Measurements from ENCODE around the gene KLHL42.
"Not testable (repeated sequence)": the region's sequence is repeated elsewhere in the genome, so short reads cannot be mapped to it uniquely, and the experiment has no call there.

Gene KLHL42

DNA sequence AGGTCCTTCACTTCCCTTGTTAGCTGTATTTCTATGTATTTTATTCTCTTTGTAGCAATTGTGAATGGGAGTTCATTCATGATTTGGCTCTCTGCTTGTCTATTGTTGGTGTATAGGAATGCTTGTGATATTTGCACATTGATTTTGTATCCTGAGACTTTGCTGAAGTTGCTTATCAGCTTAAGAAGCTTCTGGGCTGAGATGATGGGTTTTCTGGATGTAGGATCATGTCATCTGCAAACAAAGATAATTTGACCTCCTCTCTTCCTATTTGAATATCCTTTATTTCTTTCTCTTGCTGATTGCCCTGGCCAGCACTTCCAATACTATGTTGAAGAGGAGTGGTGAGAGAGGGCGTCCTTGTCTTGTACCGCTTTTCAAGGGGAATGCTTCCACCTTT lies 67.3 kb downstream of the KLHL42 start:
- H3K36me3 ChIP-seq (ENCODE audit: control insufficient read depth in 4 of 4, insufficient read depth in 4 of 4, low read length in 3 of 4); H3K27ac ChIP-seq (ENCODE audit: insufficient read depth in 1 of 2, low read depth in 1 of 2, low read length in 2 of 2, poor library complexity in 1 of 2, severe bottlenecking in 2 of 2); POLR2A ChIA-PET; H3K4me1 ChIP-seq (ENCODE audit: control extremely low read depth in 1 of 4, control insufficient read depth in 4 of 4, insufficient read depth in 4 of 4, low read length in 3 of 4); DNase-seq; H3K9me3 ChIP-seq (ENCODE audit: control extremely low read depth in 1 of 5, control insufficient read depth in 4 of 5, insufficient read depth in 2 of 5, low read depth in 1 of 5, low read length in 4 of 5); H3K27me3 ChIP-seq (replicated peaks in 2 of 5; ENCODE audit: control insufficient read depth in 4 of 5, insufficient read depth in 5 of 5, low read length in 4 of 5); H3K4me3 ChIP-seq (ENCODE audit: control insufficient read depth in 1 of 7, extremely low read depth in 1 of 7, insufficient read depth in 4 of 7, low read depth in 2 of 7, low read length in 6 of 7); CTCF ChIA-PET: not testable (repeated sequence)
- WGBS (ENCODE audit: insufficient coverage) = 100% methylated on average over 1 of the region's 2 CpGs

DNA sequence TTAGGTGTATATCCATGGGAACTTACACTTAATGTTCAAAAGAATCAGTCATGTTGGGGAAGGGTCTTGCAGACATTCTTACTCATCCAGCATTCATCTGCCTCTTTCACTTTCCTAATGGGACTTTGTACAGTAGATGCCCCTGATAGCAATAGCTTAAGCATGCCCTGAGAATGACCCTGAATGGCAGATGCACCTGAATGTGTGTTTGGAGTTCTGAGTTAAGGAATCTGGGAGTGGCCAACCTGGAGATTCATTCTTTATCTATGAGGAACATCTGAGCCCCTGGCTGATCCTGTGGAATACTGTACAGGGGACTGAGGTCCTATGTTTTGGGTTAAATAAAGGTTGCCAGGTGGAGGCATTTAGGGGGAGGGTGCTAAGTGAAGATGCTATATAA lies 71.3 kb downstream of the KLHL42 start:
- DNase-seq = no peak
- Histone ChIP-seq H3K36me3 (ENCODE audit: control insufficient read depth in 4 of 4, insufficient read depth in 4 of 4, low read length in 3 of 4) (no peaks in the 10 kb centered on the region), H3K27me3 (replicated peaks in 2 of 5; ENCODE audit: control insufficient read depth in 4 of 5, insufficient read depth in 5 of 5, low read length in 4 of 5) (no peaks in the 10 kb centered on the region), H3K4me1 (ENCODE audit: control extremely low read depth in 1 of 4, control insufficient read depth in 4 of 4, insufficient read depth in 4 of 4, low read length in 3 of 4) (no peaks in the 10 kb centered on the region), H3K27ac (ENCODE audit: insufficient read depth in 1 of 2, low read depth in 1 of 2, low read length in 2 of 2, poor library complexity in 1 of 2, severe bottlenecking in 2 of 2) (no peak overlapping the region), H3K4me3 (ENCODE audit: control insufficient read depth in 1 of 7, extremely low read depth in 1 of 7, insufficient read depth in 4 of 7, low read depth in 2 of 7, low read length in 6 of 7) (no peak overlapping the region), H3K9me3 (ENCODE audit: control extremely low read depth in 1 of 5, control insufficient read depth in 4 of 5, insufficient read depth in 2 of 5, low read depth in 1 of 5, low read length in 4 of 5) (peaks cover 0 to 1% (median 0%) of the 10 kb centered on the region in 5 experiments)
- POLR2A ChIA-PET = no interaction called here
- CTCF ChIA-PET = no interaction called here

DNA sequence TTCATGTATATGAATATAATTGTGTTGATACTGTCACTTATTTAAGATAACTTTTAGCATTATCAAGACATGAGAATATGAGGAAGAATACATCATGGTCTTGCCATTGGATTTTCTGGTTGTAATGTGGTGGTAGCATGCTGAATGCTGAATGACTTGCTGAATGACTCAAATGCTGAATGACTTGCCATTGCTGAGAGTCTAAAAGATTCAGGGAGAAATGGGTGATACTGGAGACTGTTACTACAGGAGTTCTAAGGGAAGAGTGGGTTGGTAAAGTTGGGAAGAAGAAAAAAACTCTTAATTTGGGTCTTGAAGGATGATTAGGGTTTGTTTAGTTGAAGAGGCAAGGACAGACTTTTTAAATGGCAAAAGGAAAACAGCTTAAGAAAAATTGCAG lies 72.1 kb downstream of the KLHL42 start:
- H3K4me3 ChIP-seq (ENCODE audit: control insufficient read depth in 1 of 7, extremely low read depth in 1 of 7, insufficient read depth in 4 of 7, low read depth in 2 of 7, low read length in 6 of 7) = no peak overlapping the region
- CTCF ChIA-PET = no interaction called here
- H3K36me3 ChIP-seq (ENCODE audit: control insufficient read depth in 4 of 4, insufficient read depth in 4 of 4, low read length in 3 of 4) = no peaks in the 10 kb centered on the region
- POLR2A ChIA-PET = no interaction called here
- H3K9me3 ChIP-seq (ENCODE audit: control extremely low read depth in 1 of 5, control insufficient read depth in 4 of 5, insufficient read depth in 2 of 5, low read depth in 1 of 5, low read length in 4 of 5) = peaks cover 0 to 1% (median 0%) of the 10 kb centered on the region in 5 experiments
- H3K27me3 ChIP-seq (replicated peaks in 2 of 5; ENCODE audit: control insufficient read depth in 4 of 5, insufficient read depth in 5 of 5, low read length in 4 of 5) = no peaks in the 10 kb centered on the region
- no peak overlapping the region for H3K27ac ChIP-seq (ENCODE audit: insufficient read depth in 1 of 2, low read depth in 1 of 2, low read length in 2 of 2, poor library complexity in 1 of 2, severe bottlenecking in 2 of 2)
- H3K4me1 ChIP-seq (ENCODE audit: control extremely low read depth in 1 of 4, control insufficient read depth in 4 of 4, insufficient read depth in 4 of 4, low read length in 3 of 4) = no peaks in the 10 kb centered on the region
- DNase-seq = no peak

Data from common myeloid progenitor, CD34-positive (primary cell).